ENCODE measurements around the gene VSTM1.

The VSTM1 gene

DNA sequence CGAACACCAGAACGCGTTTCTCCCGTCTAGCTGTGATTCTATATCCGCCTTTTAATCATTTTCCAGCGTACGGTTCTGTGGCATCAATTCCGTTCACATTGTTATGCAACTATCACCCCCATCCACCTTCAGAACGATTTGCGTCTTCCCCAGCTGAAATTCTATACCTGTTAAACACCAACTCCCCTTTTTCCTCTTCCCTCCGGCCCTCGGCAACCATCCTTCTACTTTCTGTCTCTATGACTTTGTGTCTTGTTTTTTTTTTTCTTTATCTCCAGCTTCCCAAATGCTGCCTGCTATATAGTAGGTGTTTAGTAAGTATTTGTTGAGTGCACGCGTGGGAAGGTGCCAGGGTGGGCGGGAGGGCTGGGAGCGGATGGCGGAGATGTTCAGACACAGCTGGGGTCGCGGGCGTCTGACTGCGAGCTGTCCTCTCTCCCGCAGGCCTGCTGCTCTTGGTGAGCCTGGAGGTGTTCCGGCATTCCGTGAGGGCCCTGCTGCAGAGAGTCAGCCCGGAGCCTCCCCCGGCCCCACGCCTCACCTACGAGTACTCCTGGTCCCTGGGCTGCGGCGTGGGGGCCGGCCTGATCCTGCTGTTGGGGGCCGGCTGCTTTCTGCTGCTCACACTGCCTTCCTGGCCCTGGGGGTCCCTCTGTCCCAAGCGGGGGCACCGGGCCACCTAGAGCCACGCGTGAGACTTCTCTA lies 52.0 kb downstream of the VSTM1 start:
- DNase-seq (ENCODE audit: low read depth in 3 of 3): no peak

DNA sequence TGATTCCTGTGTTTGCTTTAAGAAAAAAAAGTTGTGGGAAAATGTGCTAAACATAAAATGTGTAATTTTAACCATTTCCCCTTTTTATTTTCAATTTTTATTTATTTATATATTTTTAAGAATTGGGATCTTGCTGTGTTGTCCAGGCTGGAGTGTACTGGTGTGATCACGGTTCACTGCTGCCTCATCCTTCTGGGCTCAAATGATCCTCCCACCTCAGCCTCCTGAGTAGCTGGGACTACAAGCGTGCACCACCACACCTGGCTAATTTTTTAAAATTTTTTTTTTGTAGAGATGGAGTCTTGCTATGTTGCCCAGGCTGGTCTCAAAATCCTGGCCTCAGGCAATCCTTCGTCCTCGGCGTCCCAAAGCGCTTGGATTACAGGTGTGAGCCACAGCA lies 53.2 kb downstream of the VSTM1 start:
- no peak for DNase-seq (ENCODE audit: low read depth in 3 of 3)

DNA sequence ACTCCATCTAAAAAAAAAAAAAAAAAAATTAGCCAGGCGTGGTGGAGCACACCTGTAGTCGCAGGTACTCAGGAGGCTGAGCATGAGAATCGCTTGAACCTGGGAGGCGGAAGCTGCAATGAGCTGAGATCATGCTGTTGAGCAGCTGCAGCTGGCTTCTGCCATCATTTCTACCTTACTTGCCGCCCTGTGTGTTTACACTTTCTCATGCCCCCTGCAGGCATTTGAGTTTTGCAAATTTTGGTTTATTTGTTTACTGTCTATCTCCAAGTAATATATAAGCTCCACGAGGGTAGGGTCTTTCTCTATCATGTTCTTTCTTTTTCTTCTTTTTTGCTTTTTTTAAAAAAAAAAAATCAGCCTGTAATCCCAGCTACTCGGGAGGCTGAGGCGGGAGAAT lies 54.3 kb downstream of the VSTM1 start:
- no peak for DNase-seq (ENCODE audit: low read depth in 3 of 3)

DNA sequence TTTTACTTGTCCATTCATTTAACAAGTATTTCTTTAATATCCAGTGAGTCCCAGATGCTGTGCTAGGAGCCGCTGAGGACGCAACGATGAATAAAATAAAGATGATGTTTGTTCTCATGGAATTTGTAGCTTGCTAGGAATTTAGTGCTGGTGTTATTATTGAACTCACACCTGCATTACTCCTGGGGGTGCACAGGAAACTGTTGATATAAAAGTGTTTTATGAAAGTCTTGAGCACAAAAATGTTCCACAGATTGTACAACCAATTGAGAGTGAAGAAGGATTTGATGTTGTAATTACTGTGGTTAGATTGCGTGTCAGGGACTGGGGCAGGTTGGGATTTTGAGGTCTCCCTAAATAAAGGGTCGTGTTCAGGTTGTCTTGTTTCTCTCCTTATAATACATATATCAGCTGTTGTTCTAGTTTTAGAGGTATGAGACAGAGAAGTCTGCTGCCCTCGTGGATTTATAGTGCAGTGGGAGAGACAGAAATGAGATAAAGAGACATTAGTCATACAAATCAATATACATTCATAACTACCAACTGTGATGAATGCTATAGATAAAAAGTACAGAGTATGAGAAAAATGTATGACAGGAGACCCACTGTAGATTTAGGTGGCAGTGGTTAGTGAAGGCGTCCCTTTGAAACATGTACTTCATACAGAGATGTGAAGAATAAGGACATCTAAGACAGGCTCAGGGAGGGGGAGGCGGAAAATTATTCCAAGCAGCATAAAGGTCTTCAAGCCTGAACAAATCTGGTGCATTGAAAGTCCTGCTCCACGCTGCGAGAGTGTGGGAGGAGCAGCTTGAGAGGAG lies 61.0 kb downstream of the VSTM1 start:
- DNase-seq (ENCODE audit: low read depth in 3 of 3): no peak

DNA sequence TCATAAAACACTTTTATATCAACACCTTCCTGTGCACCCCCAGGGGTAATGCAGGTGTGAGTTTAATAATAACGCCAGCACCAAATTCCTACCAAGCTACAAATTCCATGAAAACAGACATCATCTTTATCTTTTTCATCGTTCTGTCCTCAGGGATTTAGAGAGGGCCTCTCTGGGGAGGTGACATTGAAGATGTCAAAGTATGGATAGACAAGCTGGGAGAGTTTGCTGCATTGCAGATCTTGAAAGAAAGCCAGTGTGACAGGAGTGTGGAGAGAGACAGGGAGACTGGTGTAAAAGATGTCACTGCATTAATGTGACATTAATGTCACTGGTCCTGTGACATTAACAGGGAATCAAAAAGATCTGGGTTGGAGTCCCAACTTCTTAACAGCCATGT lies 62.2 kb downstream of the VSTM1 start:
- no peak for DNase-seq (ENCODE audit: low read depth in 3 of 3)

DNA sequence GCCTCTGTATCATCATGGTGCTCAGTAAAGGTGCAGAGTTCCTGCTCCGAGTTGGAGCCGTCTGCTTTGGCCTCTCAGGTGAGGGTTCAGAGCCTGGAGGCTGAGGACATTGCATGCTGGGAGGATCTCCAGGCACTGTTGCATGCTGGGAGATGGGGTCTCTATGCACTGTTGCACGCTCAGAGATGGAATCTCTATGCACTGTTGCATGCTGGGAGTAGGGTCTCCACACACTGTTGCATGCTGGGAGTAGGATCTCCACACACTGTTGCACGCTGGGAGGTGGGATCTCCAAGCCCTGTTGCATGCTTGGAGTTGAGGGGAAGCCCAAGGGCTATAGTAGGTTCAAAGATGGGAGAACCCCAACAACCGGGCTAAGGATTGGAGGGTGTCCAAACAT lies 64.0 kb downstream of the VSTM1 start:
- no peak for DNase-seq (ENCODE audit: low read depth in 3 of 3)

DNA sequence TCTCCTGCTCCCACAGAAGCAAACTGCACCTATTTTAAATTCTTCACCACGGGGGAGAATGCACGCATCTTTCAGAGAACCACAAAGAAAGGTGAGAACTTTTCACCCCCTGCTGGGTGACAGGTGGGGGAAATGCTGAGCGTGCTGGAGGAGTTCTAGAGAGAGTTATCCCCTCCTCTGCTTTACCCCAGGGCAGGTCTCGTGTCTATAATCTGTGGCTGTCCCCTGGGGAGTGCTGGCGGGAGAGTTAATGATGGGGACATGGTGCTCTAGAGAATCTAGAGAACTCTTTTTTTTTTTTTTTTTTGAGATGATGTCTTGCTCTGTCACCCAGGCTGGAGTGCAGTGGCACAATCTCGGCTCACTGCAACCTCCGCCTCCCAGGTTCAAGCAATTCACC lies 65.5 kb downstream of the VSTM1 start:
- no peak for DNase-seq (ENCODE audit: low read depth in 3 of 3)

DNA sequence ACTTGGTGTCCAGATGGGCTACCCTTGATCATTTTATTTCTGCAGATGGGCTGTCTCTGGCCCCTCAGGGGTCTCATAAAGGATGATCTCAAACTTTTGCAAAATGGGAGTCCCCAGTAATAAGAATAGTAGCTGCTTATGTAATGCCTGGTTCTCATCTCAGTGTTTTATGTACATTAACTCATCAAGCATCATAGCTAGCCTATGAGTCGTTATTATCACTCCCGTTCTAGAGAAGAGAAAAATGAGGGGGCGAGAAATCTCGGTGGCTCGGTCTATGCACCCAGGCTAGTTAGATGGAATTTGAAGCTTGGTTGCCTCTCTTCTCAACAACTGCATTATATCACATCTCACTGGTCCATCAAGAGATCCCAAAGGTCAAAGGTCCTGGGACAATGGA lies 68.9 kb downstream of the VSTM1 start:
- DNase-seq (ENCODE audit: low read depth in 3 of 3): no peak

DNA sequence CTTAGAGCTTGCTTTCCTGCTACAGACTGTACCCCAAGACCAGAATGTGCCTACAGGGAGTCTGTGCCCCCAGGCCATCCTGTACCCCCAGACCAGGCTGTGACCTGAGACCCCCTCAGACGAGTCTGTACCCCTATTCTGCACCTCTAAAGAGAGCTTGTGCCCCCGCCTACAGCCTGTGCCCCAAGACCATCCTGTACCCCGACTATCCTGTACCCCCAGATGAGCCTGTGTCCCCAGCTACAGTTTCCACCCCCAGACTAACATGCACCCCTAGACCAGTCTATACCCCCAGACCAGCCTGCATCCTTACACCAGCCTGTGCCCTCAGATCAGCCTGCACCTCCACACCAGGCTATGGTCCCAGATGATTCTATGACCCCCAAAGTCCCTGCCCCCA lies 70.2 kb downstream of the VSTM1 start:
- DNase-seq (ENCODE audit: low read depth in 3 of 3): no peak

DNA sequence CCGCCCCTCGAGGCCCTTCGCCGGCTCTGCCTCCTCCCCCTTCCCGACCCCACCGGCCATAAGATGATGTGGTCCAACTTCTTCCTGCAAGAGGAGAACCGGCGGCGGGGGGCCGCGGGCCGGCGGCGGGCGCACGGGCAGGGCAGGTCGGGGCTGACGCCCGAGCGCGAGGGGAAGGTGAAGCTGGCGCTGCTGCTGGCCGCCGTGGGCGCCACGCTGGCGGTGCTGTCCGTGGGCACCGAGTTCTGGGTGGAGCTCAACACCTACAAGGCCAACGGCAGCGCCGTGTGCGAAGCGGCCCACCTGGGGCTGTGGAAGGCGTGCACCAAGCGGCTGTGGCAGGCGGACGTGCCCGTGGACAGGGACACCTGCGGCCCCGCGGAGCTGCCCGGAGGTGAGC lies 70.9 kb downstream of the VSTM1 start:
- DNase-seq (ENCODE audit: low read depth in 3 of 3): no peak

DNA sequence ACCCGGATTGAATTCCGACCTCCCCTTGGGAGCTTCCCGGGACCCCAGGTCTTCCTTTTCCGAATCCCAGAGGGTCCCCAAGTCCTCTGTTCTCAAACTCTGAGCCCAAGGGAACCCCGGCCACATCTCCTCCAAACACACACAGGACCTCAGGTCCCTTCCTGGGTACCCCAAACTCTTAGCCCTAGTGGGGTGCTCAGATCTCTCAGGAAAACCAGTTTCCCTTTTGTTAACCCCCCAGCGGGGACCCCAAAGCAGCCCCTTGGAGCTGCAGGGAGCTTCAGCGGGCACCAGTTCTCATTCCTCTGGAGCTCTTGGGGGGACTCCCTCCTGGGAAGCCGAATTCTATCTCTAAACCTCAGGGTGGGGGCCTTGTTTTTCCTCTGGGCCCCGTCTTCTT lies 71.5 kb downstream of the VSTM1 start:
- DNase-seq (ENCODE audit: low read depth in 3 of 3): no peak

DNA sequence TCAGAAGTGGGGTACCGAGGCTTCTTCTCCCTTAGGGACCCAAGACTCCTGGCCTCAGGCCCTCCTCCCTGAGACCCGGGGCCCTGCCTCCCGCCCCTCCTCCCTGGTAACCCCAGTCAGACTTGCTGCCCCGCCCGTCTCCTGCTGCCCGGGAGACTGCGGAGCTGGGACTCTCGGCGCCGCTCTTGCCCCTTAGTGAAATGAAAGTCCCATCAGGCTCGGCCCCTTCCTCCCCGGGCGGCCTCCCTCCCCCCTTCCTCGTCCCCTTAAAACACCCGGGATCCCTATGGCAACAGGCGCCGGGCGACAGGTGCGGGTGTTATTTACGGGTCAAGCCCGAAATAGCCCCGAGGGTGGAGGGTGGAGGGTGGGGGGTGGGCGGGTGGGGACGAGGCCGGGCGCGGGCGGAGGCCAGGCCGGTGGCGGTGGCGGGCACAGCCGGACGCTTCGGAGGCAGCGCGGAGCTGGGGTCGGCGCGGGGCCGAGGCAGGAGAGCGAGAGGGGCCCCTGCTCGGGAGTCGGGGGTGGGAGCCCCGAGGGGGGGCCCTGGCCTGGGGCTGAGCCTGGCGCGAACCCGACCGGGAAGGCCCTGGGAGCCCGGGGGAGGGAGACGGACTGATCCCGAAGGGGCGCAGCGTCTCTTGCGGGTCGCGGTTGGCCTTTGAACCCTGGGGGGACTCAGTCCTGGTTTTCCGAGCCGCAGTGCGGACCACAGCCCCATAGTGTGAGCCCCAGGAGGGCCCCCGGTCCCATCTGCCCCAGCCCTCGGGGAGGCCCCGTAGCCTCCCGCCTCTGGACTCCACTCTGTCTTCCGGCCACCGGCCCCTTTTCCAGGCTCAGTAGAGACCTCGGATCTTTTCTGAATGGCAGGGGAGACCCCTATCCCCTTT lies 72.2 kb downstream of the VSTM1 start, which contains the start of gene CACNG6:
Gene CACNG6, plus strand, starts transcription at position 414 of the 890 bp plus-strand sequence. CDS start 1,241 bp downstream, outside the sequence.
- DNase-seq (ENCODE audit: low read depth in 3 of 3): no peak

Data from stimulated activated CD4-positive, alpha-beta T cell treated with anti-CD3 and anti-CD28 coated beads, TNF-alpha, amount 100 ng/mL, for 48 hours (primary cell).